ENCODE results near the gene RCOR2. TPM values are rescaled to one million over a fixed set of nuclear protein-coding genes. Genes with fewer than 3 reads are reported as not detected.

Gene RCOR2
- total RNA-seq, 1 experiment from 2014 or later, result 3.9 TPM

DNA sequence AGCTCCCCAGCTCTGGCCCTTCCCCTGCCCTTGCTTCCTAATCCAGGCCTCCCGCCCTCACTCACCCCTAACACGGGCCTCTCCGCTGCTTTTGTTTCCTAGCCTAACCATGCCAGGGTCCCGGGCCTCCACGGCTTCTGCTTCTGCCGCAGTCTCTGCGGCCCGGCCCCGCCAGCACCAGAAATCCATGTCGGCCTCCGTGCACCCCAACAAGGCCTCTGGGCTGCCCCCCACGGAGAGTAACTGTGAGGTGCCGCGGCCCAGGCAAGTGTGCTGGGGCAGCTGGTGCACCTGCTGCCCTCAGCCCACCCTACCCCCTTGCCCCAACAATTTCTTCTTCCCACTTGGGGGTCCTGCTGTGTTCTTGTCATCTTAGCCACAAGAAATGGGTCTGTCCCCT is 13.1 kb downstream of the RCOR2 start:
- no peaks in the 10 kb centered on the region for H3K27me3 ChIP-seq (replicated peaks; ENCODE audit: insufficient read depth, low read depth, low read length, poor library complexity)
- intact Hi-C loops (cut with micrococcal nuclease; ENCODE audit: unreplicated experiment), result no loop called here
- H3K4me3 ChIP-seq (ENCODE audit: low read depth, low read length, poor library complexity, severe bottlenecking), result no peak overlapping the region
- BruUV-seq (replicated peaks), result no TSS peak
- no peaks in the 10 kb centered on the region for H3K9me3 ChIP-seq (ENCODE audit: low read depth, low read length, poor library complexity, severe bottlenecking)
- no peak for DNase-seq (ENCODE audit: low spot score)
- no peak overlapping the region for H3K27ac ChIP-seq (ENCODE audit: low read depth, low read length, poor library complexity, severe bottlenecking)
- H3K36me3 ChIP-seq (ENCODE audit: insufficient read depth, low read length, poor library complexity, severe bottlenecking), result peaks cover 66% of the 10 kb centered on the region
- ChIA-PET POLR2A (ENCODE audit: low non-redundant PET) (no interaction called here), CTCF (interaction anchor here (0.6 kb wide), 1 partner anchor 114 kb away, joined by 3 read pairs; no protein-coding TSS in a partner anchor)
- TF ChIP-seq EZH2 (IDR thresholded peaks at IDR 0.05; ENCODE audit: borderline replicate concordance, low read depth, low read length, poor library complexity, severe bottlenecking), result no peak
- TF ChIP-seq, protein P1, sequence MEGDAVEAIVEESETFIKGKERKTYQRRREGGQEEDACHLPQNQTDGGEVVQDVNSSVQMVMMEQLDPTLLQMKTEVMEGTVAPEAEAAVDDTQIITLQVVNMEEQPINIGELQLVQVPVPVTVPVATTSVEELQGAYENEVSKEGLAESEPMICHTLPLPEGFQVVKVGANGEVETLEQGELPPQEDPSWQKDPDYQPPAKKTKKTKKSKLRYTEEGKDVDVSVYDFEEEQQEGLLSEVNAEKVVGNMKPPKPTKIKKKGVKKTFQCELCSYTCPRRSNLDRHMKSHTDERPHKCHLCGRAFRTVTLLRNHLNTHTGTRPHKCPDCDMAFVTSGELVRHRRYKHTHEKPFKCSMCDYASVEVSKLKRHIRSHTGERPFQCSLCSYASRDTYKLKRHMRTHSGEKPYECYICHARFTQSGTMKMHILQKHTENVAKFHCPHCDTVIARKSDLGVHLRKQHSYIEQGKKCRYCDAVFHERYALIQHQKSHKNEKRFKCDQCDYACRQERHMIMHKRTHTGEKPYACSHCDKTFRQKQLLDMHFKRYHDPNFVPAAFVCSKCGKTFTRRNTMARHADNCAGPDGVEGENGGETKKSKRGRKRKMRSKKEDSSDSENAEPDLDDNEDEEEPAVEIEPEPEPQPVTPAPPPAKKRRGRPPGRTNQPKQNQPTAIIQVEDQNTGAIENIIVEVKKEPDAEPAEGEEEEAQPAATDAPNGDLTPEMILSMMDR (conservative IDR thresholded peaks at IDR 0.05; ENCODE audit: low read depth, low read length), result no peak
- peaks cover 10% of the 10 kb centered on the region for H3K4me1 ChIP-seq (ENCODE audit: insufficient read depth, low read length, poor library complexity, severe bottlenecking)

DNA sequence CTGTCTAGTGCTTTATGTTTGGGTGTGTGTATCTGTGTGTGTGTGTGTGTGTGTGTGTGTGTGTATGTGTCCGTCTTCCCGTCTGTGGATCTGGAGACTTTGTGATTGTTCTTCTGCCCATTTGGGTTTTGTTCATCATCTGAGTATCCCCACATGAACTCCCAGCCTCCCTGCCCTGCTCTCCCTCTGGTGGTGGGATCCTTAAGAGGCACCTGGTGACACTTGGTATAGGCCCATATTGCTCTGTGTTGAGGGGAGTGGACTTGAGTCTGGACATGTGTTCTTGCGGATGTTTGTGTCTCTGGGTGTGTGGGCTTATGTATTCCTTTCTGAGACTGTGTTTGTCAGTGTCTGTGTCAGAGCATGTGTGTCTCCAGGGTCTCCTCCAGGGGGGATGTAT is 15.3 kb downstream of the RCOR2 start:
- H3K4me3 ChIP-seq (ENCODE audit: low read depth, low read length, poor library complexity, severe bottlenecking), result no peak overlapping the region
- no peak overlapping the region for H3K27ac ChIP-seq (ENCODE audit: low read depth, low read length, poor library complexity, severe bottlenecking)
- ChIA-PET CTCF (no interaction called here), POLR2A (ENCODE audit: low non-redundant PET) (no interaction called here)
- H3K27me3 ChIP-seq (replicated peaks; ENCODE audit: insufficient read depth, low read depth, low read length, poor library complexity), result no peaks in the 10 kb centered on the region
- TF ChIP-seq EZH2 (IDR thresholded peaks at IDR 0.05; ENCODE audit: borderline replicate concordance, low read depth, low read length, poor library complexity, severe bottlenecking), result no peak
- TF ChIP-seq, protein P1 (conservative IDR thresholded peaks at IDR 0.05; ENCODE audit: low read depth, low read length), result peak; percentile 35; the same call in 1 of the 2 replicates
- peaks cover 11% of the 10 kb centered on the region for H3K4me1 ChIP-seq (ENCODE audit: insufficient read depth, low read length, poor library complexity, severe bottlenecking)
- intact Hi-C loops (cut with micrococcal nuclease; ENCODE audit: unreplicated experiment), result no loop called here
- no peaks in the 10 kb centered on the region for H3K9me3 ChIP-seq (ENCODE audit: low read depth, low read length, poor library complexity, severe bottlenecking)
- DNase-seq (ENCODE audit: low spot score), result no peak
- peaks cover 72% of the 10 kb centered on the region for H3K36me3 ChIP-seq (ENCODE audit: insufficient read depth, low read length, poor library complexity, severe bottlenecking)
- BruUV-seq (replicated peaks), result no TSS peak

- Histone ChIP-seq H3K4me3 (ENCODE audit: low read depth, low read length, poor library complexity, severe bottlenecking) (no peak overlapping the region), H3K36me3 (ENCODE audit: insufficient read depth, low read length, poor library complexity, severe bottlenecking) (peaks cover 45% of the 10 kb centered on the region), H3K9me3 (ENCODE audit: low read depth, low read length, poor library complexity, severe bottlenecking) (no peaks in the 10 kb centered on the region), H3K4me1 (ENCODE audit: insufficient read depth, low read length, poor library complexity, severe bottlenecking) (peaks cover 11% of the 10 kb centered on the region), H3K27me3 (replicated peaks; ENCODE audit: insufficient read depth, low read depth, low read length, poor library complexity) (no peaks in the 10 kb centered on the region), H3K27ac (ENCODE audit: low read depth, low read length, poor library complexity, severe bottlenecking) (peak overlapping the region; percentile 35)
- no peak for DNase-seq (ENCODE audit: low spot score)
- TF ChIP-seq, protein P1 (conservative IDR thresholded peaks at IDR 0.05; ENCODE audit: low read depth, low read length), result no peak
- TF ChIP-seq EZH2 (IDR thresholded peaks at IDR 0.05; ENCODE audit: borderline replicate concordance, low read depth, low read length, poor library complexity, severe bottlenecking), result no peak
- no TSS peak for BruUV-seq (replicated peaks)
- POLR2A ChIA-PET (ENCODE audit: low non-redundant PET), result interaction anchor here (0.6 kb wide), 1 partner anchor 409 kb away, joined by 3 read pairs; no protein-coding TSS in a partner anchor
- CTCF ChIA-PET, result no interaction called here
- intact Hi-C loops (cut with micrococcal nuclease; ENCODE audit: unreplicated experiment), result loop anchor here (5.0 kb wide), 1 partner anchor 130 kb away; the partner anchor contains the start of gene ZFTA
Observed at GRCh38 chr11:63897459-63898146, 19.4 kb downstream of the RCOR2 start.

Data from A673 (cell line).